HG02970 (cell line): ENCODE data around the gene GPR146.

Source experiments
- ATAC-seq: cut with Tn5 transposase; IDR thresholded peaks from one replicate; pipeline ENCODE4 v1.9.1; 2021; ENCODE audit warnings: mild to moderate bottlenecking, moderate library complexity, moderate number of reproducible peaks; ENCODE audit not compliant: unreplicated experiment, low FRiP score

Gene GPR146

DNA sequence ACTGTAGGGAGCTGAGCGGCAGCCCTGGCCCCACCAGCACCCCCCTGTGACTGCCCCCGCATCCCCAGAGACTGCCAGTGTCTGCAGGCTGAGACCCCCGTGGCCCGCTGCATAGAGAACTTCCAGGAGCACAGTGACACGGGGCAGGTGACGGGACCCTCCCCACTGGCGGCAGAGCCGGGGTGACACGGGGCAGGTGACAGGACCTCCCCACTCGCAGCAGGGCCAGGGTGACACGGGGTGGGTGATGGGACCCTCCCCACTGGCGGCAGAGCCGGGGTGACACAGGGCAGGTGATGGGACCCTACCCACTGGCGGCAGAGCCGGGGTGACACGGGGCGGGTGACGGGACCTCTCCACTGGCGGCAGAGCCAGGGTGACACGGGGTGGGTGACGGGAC, 45.9 kb downstream of the GPR146 start:
- no peak for ATAC-seq

DNA sequence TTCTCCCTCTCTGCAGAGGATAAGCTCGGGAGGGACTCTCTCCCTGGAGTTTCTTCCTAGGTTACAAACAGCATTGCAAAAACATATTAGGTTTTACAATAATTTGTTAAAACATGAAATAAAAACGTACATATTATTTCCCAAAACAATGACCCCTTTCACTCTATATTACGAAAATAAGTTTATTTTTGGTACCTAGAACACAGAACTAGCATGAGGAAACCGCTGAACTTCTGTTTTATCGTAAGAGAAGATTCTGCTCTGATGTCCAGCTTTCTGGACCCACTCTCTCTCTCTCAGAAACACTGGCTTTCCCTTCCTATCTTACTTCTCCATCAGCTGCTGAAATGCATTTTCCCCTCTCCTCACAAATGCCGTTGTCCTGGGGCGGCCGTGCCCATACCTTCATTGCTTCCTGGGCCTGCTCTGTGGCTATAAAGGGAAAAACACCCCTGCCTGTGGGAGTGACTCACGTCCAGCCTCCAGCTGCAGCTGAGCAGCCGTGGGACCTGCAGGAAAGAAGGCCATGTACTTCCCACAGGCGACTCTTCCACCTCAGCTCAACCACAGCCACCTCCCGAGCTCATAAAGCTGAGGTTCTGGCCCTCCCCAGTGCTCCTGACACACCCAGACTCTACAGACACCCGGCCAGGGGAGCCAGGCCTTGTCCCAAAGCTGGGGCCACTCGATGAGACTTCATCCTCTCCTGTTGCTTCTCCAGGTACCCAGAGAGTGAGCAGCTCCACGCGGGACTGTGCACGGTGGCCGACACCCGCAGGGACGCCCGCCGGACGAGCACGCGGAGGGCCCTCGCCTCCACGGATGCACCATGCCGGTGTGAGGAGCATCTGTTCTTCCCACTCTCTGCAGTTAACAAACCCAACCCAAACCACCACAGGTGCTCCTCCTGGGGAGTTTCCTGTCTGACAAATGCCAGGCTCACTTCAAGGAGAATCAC, 46.6 kb downstream of the GPR146 start:
- no peak for ATAC-seq

DNA sequence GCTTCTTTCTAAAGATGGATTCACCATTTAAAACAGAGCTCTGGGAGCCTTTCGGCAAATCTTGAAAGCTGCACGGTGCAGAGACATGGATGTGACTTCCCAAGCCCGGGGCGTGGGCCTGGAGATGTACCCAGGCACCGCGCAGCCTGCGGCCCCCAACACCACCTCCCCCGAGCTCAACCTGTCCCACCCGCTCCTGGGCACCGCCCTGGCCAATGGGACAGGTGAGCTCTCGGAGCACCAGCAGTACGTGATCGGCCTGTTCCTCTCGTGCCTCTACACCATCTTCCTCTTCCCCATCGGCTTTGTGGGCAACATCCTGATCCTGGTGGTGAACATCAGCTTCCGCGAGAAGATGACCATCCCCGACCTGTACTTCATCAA, 47.3 kb downstream of the GPR146 start:
- ATAC-seq, result no peak

DNA sequence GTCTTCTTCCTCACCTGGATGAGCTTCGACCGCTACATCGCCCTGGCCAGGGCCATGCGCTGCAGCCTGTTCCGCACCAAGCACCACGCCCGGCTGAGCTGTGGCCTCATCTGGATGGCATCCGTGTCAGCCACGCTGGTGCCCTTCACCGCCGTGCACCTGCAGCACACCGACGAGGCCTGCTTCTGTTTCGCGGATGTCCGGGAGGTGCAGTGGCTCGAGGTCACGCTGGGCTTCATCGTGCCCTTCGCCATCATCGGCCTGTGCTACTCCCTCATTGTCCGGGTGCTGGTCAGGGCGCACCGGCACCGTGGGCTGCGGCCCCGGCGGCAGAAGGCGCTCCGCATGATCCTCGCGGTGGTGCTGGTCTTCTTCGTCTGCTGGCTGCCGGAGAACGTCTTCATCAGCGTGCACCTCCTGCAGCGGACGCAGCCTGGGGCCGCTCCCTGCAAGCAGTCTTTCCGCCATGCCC, 47.9 kb downstream of the GPR146 start:
- ATAC-seq, result no peak

DNA sequence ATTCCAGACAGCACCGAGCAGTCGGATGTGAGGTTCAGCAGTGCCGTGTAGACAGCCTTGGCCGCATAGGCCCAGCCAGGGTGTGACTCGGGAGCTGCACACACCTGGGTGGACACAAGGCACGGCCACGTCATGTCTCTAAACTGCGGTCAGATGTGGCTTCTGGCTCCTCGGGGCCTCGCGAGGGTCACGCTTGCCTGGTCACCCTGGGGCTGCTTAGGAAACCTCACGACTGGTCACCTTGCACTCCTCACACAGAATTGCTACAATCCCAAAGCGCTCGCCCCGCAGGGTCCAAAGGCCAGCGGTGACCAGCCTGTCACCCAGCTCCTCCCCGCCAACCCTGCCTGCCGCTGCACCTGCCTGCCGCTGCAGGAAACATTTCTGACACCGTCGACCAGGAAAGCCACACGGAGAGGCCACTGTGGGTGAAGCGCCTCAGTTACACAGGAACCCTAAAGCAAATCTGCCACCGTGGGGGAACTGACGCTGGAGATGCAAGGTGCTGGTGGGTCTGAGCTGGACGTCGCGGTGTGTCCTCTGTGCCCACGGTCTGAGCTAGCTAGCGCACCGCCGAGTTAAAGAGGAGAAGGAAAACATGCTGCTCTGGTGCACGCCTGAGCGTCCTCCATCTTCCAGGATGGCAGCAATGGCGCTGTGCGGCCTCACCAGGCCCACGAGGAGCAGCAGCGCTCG, 48.6 kb downstream of the GPR146 start:
- ATAC-seq, result no peak

DNA sequence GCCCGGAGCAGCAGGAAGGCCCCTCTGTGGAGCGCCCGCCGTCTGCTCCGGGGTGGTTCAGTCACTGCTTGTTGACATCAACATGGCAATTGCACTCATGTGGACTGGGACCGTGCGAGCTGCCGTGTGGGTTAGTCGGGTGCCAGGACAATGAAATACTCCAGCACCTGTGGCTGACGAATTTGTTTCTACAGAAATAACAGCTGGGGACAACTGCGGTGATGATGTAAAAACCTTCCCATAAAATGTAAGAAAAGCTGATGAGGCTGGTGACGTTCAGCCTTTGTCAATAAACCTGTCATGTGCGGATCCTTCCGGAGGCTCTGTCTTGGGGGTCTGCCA, 49.1 kb downstream of the GPR146 start:
- ATAC-seq, result no peak

DNA sequence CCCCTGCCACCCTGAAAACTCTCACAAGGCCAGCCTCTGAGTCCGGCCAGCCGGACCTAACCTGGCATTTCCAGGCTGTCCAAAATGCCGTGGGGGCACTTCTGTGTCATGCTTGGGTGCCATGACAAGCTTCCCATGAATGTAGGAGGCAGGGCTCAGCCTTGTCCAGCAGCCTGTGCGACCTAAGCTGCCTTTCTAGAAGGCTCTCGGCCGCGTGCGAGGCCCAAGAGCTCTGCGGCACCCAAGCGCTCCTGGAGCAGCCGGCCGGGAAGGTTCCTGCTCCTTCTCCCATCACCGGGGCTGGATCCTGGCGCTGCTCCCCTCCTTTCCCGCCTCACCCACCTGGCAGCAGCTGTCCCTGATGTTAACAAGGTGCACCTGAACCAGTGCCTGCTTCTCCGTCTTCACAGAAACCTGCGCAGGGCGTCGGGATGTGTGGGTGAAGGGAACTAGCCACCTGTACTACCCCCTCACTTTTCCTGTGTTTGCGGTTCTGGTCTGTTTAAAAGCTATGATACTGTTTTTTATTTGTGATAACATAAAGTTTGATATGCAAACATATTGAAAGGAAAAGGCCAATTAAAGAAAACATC, 49.7 kb downstream of the GPR146 start:
- no peak for ATAC-seq

DNA sequence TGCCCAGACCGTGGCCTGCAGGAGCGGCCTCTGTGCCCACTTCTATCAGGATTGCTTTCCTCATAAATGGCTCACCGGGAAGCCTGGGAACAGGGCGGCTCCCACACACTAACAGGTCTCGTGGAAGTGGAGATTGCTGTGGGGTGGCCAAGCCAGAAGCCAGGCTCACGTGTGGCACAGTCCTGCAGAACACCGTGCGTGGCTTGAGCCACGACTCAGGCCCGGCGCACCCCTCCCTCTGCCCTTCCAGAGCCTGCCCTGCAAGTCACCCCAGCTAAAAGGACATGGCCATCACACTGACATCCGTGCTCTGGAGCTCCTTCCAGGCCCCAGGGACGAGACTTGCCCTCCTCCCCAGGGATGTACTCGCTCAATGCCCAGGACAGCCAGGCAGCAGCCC, 50.5 kb downstream of the GPR146 start:
- no peak for ATAC-seq

DNA sequence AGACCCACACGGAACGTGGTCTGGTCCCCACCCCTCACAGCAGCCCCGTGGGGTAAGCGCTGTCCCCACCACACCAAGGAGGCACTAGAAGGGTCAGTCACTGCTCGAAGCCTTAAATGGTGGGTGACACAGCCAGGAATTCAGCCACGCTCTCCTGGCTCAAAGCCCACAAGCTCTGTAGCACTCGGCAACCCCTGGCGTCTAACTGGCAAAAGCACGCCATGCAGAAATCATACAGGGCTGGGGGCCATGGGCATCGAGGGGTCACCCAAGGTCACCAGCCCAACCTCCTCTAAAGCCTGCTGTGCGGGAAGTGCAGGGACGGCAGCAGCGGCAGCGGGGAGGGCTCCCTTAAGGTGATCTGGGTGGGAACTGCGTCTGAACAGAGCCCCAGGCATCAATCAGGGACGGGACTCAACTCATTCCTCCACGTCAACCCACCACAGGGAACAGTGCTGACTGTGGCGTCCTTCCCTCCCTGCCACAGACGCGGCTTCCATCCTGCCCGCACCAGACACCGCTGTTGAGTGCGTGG, 51.3 kb downstream of the GPR146 start:
- ATAC-seq, result no peak

DNA sequence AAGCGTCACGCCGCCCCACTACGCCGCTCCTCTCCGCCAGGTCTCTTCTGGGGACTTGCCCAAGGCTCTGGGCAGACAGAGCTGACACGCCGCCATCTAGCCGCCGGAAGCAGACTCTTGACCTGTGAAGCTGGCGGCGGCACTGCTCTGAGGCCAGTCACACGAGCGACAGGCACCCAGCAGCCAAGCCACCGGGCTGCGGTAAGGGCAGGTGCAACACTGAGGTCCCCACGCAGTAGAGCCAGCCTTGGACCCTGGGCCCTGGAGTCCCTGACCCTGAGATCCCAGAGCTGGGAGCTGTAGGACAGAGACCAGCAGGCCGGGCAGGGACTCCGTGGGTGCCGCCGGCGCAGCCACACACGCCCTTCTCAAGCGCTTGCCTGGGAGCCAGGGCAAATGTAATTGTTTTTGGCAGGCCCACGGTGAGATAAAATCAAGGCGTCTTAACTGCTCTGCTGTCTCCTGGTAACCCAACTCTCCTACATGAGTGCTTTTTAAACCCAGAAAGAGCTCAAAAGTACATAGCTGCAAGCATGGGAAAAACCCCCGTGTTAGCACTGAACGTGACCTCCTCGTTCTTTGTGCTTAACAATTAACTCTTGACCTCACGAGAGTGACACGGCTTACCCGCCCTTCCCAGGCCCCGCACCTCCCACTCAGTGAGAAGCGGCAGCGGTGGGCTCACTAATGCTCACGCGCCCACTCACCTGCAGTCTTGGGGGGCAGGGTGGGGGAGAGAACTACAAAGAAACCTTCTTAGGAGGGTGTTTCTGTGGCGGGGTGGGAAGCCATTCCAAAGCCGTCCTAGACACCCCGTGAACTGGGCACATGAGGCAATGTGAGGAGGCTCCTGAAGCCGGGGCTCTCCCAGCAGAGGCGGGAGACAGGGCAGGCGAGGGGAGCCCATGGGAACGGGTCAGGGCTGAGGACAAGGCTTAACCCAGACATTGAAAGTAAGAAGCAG, 52.1 kb downstream of the GPR146 start:
- no peak for ATAC-seq

DNA sequence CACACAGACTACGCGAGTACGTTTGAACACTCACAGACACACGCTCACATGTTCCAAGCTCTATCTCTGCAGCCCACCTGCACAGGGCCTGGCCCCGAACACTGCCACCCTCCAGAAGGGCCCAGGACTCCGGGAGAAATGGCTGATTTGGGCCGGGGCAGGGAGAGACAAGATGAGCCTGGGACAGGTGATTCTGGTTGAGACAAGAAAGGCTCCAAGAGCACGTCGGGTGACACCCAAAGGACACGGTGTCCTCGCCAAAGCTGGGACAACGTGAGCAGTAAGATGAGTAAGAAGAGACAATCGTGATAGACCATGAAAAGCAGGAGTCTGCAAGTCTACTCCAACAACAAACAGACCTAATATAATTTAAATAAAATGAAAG, 52.8 kb downstream of the GPR146 start:
- no peak for ATAC-seq

DNA sequence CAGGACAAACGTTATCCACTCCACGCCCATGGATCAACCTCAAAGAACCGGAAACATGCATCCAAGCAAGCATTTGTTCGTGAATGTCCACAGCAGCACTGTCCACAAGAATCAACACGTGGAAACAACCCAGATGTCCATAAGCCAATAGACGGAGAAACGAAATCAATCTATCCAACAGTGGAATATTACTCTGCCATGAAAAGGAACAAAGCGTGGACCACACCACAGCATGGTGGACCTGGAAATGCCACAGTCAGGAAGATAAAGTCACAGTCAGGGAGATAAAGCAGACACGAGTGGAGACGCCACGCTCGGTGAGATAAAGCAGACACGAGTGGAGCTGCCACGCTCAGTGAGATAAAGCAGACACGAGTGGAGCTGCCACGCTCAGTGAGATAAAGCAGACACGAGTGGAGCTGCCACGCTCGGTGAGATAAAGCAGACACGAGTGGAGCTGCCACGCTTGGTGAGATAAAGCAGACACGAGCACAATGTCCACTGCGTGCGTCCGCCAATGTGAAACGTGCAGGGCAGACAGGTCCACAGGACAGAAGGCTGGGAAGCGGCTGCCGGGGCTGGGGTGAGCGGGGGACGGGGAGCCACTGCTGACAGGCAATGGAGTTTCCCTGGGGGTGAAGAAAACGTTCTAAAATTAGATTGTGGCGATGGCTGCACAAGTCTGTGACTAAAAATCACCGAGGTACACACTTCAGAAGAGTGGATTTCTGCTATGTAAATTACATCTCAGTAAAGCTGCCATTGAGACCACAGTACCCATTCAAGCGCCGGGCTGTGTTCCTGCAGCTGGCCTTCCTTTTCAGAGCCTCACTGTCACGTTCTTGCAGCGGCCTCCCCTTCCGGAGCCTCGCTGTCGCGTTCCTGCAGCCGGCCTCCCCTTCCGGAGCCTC, 54.2 kb downstream of the GPR146 start:
- ATAC-seq, result no peak

DNA sequence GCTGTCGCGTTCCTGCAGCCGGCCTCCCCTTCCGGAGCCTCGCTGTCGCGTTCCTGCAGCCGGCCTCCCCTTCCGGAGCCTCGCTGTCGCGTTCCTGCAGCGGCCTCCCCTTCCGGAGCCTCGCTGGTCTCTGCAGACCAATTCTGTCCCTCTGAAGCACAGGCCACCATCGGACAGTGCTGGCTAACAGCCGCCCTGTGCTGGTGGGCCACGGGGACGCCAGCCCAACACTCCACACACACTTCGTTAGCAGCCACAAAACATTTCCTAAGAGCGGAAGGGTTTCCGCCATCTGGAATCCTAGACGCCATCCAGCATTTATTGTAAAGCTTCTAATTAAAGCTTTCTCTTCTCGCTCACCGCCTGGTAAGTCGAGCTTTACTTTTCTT, 54.8 kb downstream of the GPR146 start:
- ATAC-seq, result no peak

DNA sequence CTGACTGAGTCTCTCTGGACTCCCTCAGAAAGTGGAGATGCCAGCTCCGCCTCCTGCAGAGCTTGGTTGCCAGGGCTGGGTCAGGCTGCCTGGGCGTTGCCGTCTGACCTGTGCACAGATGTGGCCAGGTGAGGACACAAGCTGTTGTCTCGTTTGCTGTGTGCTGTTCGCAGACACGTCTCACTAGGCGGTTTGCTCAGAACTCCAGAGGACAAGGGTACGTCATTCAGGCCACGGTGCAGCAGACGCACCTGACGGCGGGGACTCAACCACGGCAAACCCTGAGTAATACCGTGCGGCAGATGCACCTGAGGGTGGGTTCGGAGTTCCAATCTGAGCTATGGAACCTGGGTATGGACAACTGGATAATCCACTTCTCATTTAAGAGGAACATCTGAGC, 55.3 kb downstream of the GPR146 start:
- ATAC-seq, result no peak

DNA sequence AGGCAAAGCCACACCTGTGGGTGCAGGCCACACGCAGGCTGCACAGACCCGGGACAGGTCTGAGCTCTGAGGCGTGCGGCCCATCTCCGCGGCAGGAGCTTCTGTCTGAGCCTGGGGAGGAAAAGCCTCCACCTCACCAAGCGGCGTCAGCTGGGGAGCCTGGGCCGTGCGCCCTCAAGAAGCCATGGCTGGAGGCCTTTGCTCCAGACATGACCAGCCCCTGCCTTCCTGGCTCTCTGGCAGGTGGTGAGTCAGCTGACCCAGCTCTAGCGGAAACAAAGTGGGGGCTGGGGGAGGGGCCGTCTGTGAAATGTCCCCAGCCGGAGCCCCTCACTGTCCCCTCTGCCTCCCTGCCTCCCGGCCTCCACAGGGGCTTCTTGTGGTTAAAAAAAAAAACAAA, 56.0 kb downstream of the GPR146 start:
- no peak for ATAC-seq

DNA sequence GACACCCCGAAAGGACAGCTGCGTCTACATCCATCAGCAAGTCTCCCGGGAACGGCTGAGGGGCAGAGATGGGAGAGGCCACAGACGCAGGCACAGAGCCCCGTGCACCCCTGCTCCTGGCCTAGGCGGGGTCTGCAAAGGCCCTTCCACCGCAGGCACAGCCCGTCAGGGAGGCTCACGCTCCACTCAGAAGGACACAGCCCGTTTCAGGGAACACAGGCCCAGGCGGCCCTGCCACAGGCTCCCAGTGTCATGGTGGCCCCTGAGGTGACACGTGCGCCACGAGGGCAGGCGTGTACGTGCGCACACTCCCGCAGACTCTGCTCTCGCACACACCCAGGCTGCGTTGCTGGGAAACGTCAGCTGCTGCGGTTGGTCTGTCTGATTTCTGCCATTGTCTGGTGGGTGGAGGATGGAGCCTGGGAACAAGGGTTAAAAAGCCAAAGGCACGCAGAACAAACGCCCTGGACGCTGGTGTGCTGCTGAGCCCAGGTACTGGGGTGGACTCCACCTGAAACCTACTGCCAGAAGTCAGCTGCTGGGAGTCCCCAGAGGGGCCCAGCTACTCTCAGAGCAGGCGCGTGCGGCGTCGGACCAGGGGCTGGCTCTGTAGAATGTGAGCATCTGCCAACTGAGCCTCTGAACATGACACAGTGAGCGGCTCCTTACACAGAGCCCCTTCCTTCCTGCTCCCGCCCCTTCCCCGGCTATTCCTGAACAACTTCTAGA, 56.7 kb downstream of the GPR146 start:
- ATAC-seq, result no peak

DNA sequence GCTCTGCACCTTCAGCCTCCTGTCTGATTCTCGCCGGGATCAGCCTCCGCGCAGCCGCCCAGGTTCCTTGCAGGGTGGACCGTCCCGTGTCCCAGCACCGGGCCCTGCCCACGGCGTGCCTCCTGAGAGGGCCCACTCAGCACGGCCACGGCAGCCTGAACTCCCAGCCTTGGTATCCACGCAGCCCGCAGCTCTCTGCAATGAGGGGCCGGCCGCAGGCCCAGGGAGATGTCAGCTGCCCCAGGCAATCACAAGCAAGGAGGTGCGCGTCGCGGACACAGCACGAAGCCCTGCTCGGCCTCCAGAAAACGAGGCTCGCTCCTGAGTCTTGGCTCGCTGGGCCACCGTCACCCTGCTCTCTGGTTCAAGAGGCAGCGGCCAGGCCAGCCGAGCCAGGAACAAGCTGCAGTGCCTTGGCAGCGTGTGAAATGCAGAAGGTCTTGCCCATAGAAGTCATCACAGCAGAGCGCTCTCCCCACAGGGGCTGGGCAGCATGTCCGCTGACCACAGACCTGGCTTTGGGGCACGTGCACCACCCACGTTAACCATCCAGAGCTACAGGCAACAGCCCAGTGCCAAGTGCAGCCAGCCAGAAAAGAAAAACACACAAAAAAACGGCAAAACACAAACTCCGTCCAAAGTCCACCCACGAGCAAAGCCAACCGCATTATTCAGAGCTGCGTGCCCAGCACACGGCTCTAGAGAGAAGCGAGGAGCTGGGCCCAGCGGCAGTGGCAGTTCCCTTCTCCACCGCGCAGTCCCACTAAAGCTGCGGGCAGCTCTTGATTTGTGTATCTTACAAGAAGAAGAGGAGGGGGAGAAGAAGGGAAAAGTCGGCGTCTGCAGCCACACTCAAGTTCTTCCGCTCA, 57.5 kb downstream of the GPR146 start:
- ATAC-seq, result no peak
